Keratinocyte (primary cell): ENCODE measurements around the gene PRKCE. TPM values are rescaled to one million over a fixed set of nuclear protein-coding genes. Genes with fewer than 3 reads are reported as not detected.

Experiments
- DNase-seq: peaks from one replicate; pipeline ENCODE4 v3.0.0-alpha.2; 2011; ENCODE audit warnings: low read depth, missing footprints, low spot score
- FAIRE-seq: peaks from 2 replicates; lab custom pipeline; 2011; peaks lifted over from hg19 to GRCh38; lab: Jason Lieb, UNC
- H2AFZ ChIP-seq: 2 replicates; pipeline ENCODE4 v1.6.0; 2012; ENCODE audit warnings: low read length, control low read depth, inconsistent platforms; ENCODE audit not compliant: control insufficient read depth
- H3K27ac ChIP-seq: 2 replicates; pipeline ENCODE4 v1.5.1; 2011; ENCODE audit warnings: low read length; ENCODE audit not compliant: control insufficient read depth, insufficient read depth
- H3K27me3 ChIP-seq: 3 replicates; pipeline ENCODE4 v1.6.0; 2011; ENCODE audit warnings: low read length; ENCODE audit not compliant: control insufficient read depth, insufficient read depth; ENCODE audit errors: extremely low read depth
- H3K36me3 ChIP-seq, 2 experiments: 2 replicates in 1 of 2; 3 replicates in 1 of 2; pipeline ENCODE4 v1.5.1; 2011; ENCODE audit warnings: low read length in 2 of 2, mild to moderate bottlenecking in 1 of 2; ENCODE audit not compliant: control insufficient read depth in 2 of 2, insufficient read depth in 2 of 2; ENCODE audit errors: extremely low read depth in 1 of 2
- H3K4me1 ChIP-seq: 3 replicates; pipeline ENCODE4 v1.5.1; 2011; ENCODE audit warnings: low read length; ENCODE audit not compliant: control insufficient read depth, insufficient read depth; ENCODE audit errors: extremely low read depth
- H3K4me2 ChIP-seq: 3 replicates; pipeline ENCODE4 v1.6.0; 2011; ENCODE audit warnings: low read depth, low read length; ENCODE audit not compliant: control insufficient read depth, insufficient read depth; ENCODE audit errors: extremely low read depth
- H3K4me3 ChIP-seq, 3 experiments: fragments of 200-600 bp in 1 of 3; sonication (generic) in 1 of 3; 2 replicates in 2 of 3; 3 replicates in 1 of 3; pipeline ENCODE4 v1.5.1; 2011 to 2016; ENCODE audit warnings: low read length in 3 of 3, mild to moderate bottlenecking in 3 of 3, control low read depth in 2 of 3, inconsistent platforms in 1 of 3, low read depth in 1 of 3, mixed read lengths in 1 of 3, mixed run types in 1 of 3, moderate library complexity in 1 of 3; ENCODE audit not compliant: control insufficient read depth in 2 of 3, insufficient read depth in 2 of 3; ENCODE audit errors: extremely low read depth in 1 of 3
- H3K79me2 ChIP-seq: 2 replicates; pipeline ENCODE4 v1.6.0; 2012; ENCODE audit warnings: low read length; ENCODE audit not compliant: control insufficient read depth, insufficient read depth
- H3K9ac ChIP-seq: 3 replicates; pipeline ENCODE4 v1.6.0; 2011; ENCODE audit warnings: low read length; ENCODE audit not compliant: control insufficient read depth, insufficient read depth; ENCODE audit errors: extremely low read depth
- H3K9me1 ChIP-seq: 3 replicates; pipeline ENCODE4 v1.6.0; 2011; ENCODE audit warnings: low read length; ENCODE audit not compliant: control insufficient read depth, insufficient read depth; ENCODE audit errors: extremely low read depth
- H3K9me3 ChIP-seq: 2 replicates; pipeline ENCODE4 v1.5.1; 2012; ENCODE audit warnings: low read depth, low read length; ENCODE audit not compliant: control insufficient read depth
- H4K20me1 ChIP-seq: 3 replicates; pipeline ENCODE4 v1.6.0; 2011; ENCODE audit warnings: low read length; ENCODE audit not compliant: control insufficient read depth, insufficient read depth; ENCODE audit errors: extremely low read depth
- EZH2 ChIP-seq: IDR thresholded peaks from one replicate; pipeline ENCODE4 v1.6.1; 2012; ENCODE audit warnings: inconsistent platforms, mild to moderate bottlenecking, low read length, moderate library complexity
- dilution Hi-C: fragments of 300-500 bp; cut with MboI; formaldehyde crosslinking; loops from one replicate; pipeline ENCODE4 v1.7.0; 2020; ENCODE audit warnings: low sequenced_read_pairs; ENCODE audit not compliant: extremely low pct_ligation_motif_present
- polyA plus RNA-seq, 5 experiments: library from polyadenylated mRNA; depleted of rRNA in 3 of 5; stranded (reverse) in 3 of 5; stranded (forward) in 1 of 5; unstranded in 1 of 5; fragments of >200 nt; gene quantifications; 1 replicate in 1 of 5; 2 replicates in 3 of 5; 3 replicates in 1 of 5; pipeline versions ENCODE4 v1.2.1 to v1.2.3, GENCODE V29; 2011 to 2012; ENCODE audit warnings: missing spikeins in 2 of 5, low read depth in 1 of 5, low replicate concordance in 1 of 5
- TF ChIP-seq, protein P1 (sequence below), 3 experiments: IDR thresholded peaks in 1 of 3; conservative IDR thresholded peaks in 1 of 3; optimal IDR thresholded peaks in 1 of 3; 2 replicates in 2 of 3; 3 replicates in 1 of 3; pipeline versions ENCODE3 to v1.5.1; 2011; ENCODE audit warnings: low read length in 3 of 3, mild to moderate bottlenecking in 3 of 3, moderate library complexity in 2 of 3, control low read depth in 1 of 3, inconsistent platforms in 1 of 3; ENCODE audit not compliant: insufficient read depth in 2 of 3; ENCODE audit errors: extremely low read depth in 1 of 3

The PRKCE gene
- polyA plus RNA-seq, 1 donor (not counting 4 experiments of a cell fraction or from before 2014, with no cell fraction given) = 2.0 TPM

DNA sequence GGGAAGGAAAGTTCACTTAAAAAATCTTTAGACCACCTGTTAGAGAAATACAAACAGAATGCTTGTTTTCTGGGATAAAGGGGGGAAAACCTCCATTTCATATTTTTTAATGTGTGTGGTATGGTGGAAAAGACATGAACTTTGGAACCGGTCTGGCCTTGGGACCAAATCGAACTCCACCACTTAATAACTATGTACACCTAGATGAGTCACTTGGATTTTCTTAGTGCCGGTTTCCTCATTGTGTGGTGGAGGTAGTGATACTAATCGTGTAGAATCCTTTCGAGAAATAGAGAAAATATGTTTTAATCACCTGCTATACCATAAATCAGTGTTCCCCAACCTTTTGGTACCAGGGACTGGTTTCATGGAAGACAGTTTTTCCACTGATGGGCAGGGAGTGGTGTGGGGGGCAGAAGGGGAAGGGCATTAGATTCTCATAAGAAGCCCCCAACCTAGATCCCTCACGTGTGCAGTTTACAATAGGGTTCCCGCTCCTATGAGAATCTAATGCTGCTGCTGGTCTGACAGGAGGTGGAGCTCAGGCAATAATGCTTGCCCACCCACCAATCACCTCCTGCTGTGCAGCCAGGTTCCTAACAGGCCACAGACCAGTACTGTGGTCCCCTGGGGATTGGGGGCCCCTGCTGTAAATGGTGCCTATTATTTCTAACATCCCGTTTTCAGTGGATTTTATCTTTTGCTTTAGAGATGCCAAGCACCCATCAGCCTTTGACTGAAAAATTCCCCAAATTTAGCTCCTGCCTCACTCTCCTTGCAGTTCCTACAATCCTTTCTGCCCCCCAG, 308.8 kb downstream of the PRKCE start:
- no peak for FAIRE-seq
- Histone ChIP-seq H3K9me1 (no peaks in the 10 kb centered on the region), H3K27me3 (no peaks in the 10 kb centered on the region), H3K9me3 (no peaks in the 10 kb centered on the region), H3K27ac (no peak overlapping the region), H3K36me3 (no peaks in the 10 kb centered on the region), H3K79me2 (no peaks in the 10 kb centered on the region), H3K4me3 (no peak overlapping the region), H3K9ac (no peak overlapping the region), H4K20me1 (no peaks in the 10 kb centered on the region), H2AFZ (no peak overlapping the region), H3K4me2 (no peak overlapping the region), H3K4me1 (peaks cover 35% of the 10 kb centered on the region)
- dilution Hi-C loops = no loop called here
- DNase-seq = no peak
- TF ChIP-seq EZH2 = no peak
- TF ChIP-seq, protein P1, sequence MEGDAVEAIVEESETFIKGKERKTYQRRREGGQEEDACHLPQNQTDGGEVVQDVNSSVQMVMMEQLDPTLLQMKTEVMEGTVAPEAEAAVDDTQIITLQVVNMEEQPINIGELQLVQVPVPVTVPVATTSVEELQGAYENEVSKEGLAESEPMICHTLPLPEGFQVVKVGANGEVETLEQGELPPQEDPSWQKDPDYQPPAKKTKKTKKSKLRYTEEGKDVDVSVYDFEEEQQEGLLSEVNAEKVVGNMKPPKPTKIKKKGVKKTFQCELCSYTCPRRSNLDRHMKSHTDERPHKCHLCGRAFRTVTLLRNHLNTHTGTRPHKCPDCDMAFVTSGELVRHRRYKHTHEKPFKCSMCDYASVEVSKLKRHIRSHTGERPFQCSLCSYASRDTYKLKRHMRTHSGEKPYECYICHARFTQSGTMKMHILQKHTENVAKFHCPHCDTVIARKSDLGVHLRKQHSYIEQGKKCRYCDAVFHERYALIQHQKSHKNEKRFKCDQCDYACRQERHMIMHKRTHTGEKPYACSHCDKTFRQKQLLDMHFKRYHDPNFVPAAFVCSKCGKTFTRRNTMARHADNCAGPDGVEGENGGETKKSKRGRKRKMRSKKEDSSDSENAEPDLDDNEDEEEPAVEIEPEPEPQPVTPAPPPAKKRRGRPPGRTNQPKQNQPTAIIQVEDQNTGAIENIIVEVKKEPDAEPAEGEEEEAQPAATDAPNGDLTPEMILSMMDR (optimal IDR thresholded peaks at IDR 0.05 in 1 of 3, IDR thresholded peaks at IDR 0.05 in 1 of 3, conservative IDR thresholded peaks at IDR 0.05 in 1 of 3; ENCODE audit: extremely low read depth in 1 of 3, insufficient read depth in 2 of 3, low read length in 3 of 3) = no peak

DNA sequence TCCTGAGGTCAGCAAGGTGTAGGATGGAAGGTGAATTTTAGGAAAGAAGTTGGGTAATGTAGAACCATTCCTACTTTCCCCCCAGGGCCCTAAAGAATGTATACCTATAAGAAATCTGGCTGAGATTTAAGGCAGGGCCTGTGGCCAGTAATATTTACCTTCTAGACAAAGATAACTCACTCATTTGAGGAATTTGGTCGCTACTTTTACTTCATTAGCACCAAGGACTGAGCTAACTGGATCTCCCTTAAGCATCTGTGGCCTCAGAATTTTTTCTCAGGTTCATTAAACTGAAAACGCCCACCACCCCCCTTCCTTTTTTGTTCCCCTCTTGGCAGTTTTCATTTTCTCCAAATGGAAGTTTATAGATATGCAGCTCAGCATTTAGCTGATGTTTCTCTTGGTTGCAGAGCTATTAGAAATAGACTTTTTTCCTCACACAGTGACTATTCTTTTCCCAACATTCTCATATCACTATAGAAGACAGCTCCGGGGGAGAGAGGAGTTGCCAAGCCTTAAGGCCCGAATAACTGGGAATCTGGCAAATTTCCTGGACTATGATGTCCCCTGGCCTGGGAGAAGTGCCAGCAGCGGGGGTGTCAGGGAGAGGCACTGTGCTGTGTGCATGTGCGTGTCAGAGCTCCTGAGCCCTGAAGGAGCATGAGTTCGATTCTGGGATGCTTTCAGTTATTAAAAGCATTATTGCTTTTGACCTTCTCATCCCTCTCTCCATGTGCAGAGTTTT, 310.9 kb downstream of the PRKCE start:
- TF ChIP-seq EZH2 = no peak
- TF ChIP-seq, protein P1 (optimal IDR thresholded peaks at IDR 0.05 in 1 of 3, IDR thresholded peaks at IDR 0.05 in 1 of 3, conservative IDR thresholded peaks at IDR 0.05 in 1 of 3; ENCODE audit: extremely low read depth in 1 of 3, insufficient read depth in 2 of 3, low read length in 3 of 3) = no peak
- no peak overlapping the region for H2AFZ ChIP-seq
- dilution Hi-C loops = no loop called here
- DNase-seq (no peak), FAIRE-seq (no peak)
- H3K36me3 ChIP-seq = no peaks in the 10 kb centered on the region
- peak overlapping the region; percentile 52 for H3K4me2 ChIP-seq
- H3K4me1 ChIP-seq = peaks cover 35% of the 10 kb centered on the region
- no peak overlapping the region for H3K4me3 ChIP-seq
- H3K9ac ChIP-seq = peak overlapping the region; percentile 17
- no peaks in the 10 kb centered on the region for H3K79me2 ChIP-seq
- no peaks in the 10 kb centered on the region for H4K20me1 ChIP-seq
- H3K27me3 ChIP-seq = no peaks in the 10 kb centered on the region
- no peaks in the 10 kb centered on the region for H3K9me3 ChIP-seq
- H3K9me1 ChIP-seq = no peaks in the 10 kb centered on the region
- H3K27ac ChIP-seq = no peak overlapping the region
